GM12891 (cell line): ENCODE results near the gene SLC37A1.

Source experiments
- PAX5 ChIP-seq: IDR thresholded peaks from 2 replicates; pipeline ENCODE4 v1.6.1; 2011; ENCODE audit warnings: low read length, moderate library complexity, mild to moderate bottlenecking; ENCODE audit not compliant: insufficient read depth, severe bottlenecking
- POLR2A ChIP-seq: IDR thresholded peaks from 2 replicates; pipeline ENCODE4 v1.6.1; 2011; ENCODE audit warnings: low read depth, low read length, control low read depth
- POLR2AphosphoS5 ChIP-seq: IDR thresholded peaks from 2 replicates; pipeline ENCODE4 v1.6.1; 2011; ENCODE audit warnings: low read depth, low read length, control low read depth
- POU2F2 ChIP-seq: IDR thresholded peaks from 2 replicates; pipeline ENCODE4 v1.6.1; 2011; ENCODE audit warnings: low read depth, mild to moderate bottlenecking, control low read depth, low read length, moderate library complexity
- SPI1 ChIP-seq: IDR thresholded peaks from 2 replicates; pipeline ENCODE4 v1.6.1; 2011; ENCODE audit warnings: low read depth, low read length, control low read depth
- TAF1 ChIP-seq: IDR thresholded peaks from 2 replicates; pipeline ENCODE4 v1.6.1; 2011; ENCODE audit warnings: low read depth, low read length, control low read depth

DNA sequence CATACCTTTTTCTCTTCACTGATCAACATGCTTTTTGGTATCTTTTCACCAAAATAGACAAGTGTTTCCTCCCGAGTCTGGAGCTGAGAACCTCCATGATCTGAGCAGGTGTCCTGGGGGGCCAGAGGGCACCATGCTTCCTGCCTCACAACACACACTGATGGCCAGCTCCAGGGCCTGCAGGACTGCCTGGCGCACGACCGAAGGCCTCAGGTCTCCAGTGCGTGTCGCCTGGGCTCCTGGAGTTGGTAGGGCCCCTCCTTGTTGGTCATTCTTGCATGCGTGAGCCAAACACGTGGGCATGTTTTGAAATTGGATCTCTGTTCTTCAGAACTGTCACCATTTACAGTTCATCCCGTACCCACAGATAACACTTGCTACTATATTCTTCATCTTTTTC lies 64.4 kb downstream of the SLC37A1 start:
- no peak for TF ChIP-seq POLR2A
- TF ChIP-seq POU2F2, result no peak
- no peak for TF ChIP-seq TAF1
- no peak for TF ChIP-seq SPI1
- TF ChIP-seq POLR2AphosphoS5, result no peak
- no peak for TF ChIP-seq PAX5
